A204.1 (cell line): ENCODE results near the gene KIF26B.
"Not testable (repeated sequence)": the region's sequence is repeated elsewhere in the genome, so short reads cannot be mapped to it uniquely, and the experiment has no call there.

Experiments
- FAIRE-seq: peaks from 2 replicates; lab custom pipeline; 2012; peaks lifted over from hg19 to GRCh38; lab: Jason Lieb, UNC

KIF26B gene

GRCh38 chr1:245686006-245686405 lies 531.2 kb downstream of the KIF26B start:
- FAIRE-seq, result no peak

- FAIRE-seq, result no peak
These were observed 531.8 kb downstream of the KIF26B start for GRCh38 chr1:245686446-245687030.

GRCh38 chr1:245687152-245687635 lies 532.4 kb downstream of the KIF26B start:
- no peak for FAIRE-seq

GRCh38 chr1:245687636-245688535 lies 533.1 kb downstream of the KIF26B start:
- FAIRE-seq, result no peak

GRCh38 chr1:245688536-245689453 lies 534.0 kb downstream of the KIF26B start:
- FAIRE-seq, result no peak

DNA sequence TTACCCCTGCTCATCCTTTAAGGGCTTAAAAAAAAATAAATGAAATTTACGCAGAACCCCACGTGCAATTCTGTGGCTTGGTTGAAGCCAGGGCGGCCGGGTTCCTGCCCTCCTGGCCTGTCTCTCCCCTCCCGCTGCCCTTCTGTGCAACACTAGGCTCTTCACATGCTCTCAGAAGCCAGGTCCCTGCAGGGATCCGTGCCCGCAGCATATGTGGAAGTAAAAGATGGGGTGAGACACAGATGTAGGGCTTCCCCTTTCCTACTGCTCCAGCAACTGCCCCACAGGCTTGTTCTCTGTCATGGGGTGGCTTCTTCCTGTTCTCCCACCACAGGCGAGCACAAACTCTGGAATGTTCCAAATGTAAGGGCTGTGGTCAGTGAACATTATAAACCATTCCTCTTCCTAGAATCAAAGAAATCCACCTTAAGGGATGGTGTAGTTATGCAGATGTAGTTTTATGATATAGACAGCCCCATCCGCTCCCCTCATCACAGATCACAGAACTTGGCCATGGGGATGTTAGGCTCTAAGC lies 535.4 kb downstream of the KIF26B start:
- no peak for FAIRE-seq

DNA sequence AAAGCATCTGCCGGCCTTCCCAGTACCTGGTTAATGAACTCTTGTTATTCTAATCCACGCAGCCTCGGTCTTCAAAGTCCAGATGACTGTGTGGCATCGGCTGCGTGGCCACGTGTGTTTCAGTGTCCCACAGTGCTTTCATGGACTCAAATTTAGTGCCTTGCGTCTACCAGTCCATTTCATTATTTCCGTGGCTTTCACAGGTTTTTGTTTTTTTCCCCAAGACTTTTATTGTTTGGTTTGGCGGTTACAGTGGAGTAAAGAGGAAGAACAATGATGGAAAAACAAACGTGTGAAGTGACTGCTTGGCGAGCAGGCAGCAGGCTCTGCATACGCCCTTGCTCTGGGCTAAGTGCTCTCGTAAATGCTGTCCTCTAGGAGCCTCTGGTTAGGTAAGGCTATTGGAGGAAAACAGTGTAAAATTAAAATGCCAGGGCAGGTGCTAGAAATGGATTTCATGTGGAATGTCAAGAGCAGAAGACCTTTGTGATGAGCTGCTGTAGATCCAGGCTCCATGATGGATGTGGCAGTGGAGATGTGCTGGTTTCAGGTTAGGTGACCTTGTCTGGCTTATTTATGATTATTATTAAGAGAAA lies 536.3 kb downstream of the KIF26B start:
- FAIRE-seq, result no peak

- FAIRE-seq, result no peak
These were observed 537.1 kb downstream of the KIF26B start for GRCh38 chr1:245691897-245692296.

DNA sequence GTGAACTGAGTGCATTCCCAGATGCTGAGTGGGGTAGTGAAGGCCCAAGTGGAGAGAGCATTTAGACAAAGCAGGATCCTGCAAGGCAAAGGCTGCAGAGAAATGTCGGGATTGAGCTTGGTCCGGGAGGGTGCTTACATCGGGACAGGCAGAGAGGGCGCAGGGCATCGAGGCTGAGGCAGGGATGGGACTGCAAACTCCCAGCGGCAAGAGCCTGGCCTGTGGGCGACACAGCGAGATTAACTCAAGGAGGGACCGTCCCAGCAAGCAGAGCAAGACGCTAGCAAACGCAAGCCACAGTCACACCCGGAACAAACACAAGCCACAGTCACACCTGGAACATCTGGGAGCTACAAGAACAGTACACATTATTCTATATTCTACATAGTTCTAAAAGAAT lies 537.5 kb downstream of the KIF26B start:
- FAIRE-seq, result no peak

DNA sequence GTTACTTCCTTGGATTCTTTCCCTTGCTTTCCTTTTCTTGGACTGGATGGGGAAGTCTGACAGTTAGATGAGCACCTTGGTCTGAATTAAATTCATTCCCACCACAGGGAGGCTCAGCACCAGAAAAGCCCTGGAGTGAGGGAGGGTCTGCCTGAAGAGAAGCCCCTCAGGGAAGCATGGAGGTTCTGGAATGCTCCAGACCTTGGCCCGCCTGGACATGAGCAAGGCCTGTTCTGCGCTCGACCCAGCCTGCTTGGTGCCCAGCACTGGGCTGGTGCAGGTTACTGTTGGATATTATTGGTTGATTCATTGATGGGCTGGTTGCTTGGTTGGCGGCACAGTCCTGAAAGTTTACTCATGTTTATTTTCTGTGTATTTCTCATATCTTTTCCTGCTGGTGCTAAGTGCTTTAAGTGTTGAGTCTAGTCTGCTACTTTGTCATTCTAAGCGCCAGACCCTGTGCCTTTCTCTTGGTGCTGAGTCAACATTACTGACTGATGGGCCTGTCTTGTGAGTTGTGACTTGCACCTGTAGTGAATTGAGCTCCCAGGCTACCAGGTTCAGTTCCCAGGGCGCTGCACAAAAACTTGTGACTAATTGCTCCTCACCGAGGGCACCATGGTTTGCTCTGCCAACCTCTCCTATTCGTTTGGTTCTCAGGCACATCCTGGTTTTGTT lies 538.5 kb downstream of the KIF26B start:
- FAIRE-seq, result no peak

DNA sequence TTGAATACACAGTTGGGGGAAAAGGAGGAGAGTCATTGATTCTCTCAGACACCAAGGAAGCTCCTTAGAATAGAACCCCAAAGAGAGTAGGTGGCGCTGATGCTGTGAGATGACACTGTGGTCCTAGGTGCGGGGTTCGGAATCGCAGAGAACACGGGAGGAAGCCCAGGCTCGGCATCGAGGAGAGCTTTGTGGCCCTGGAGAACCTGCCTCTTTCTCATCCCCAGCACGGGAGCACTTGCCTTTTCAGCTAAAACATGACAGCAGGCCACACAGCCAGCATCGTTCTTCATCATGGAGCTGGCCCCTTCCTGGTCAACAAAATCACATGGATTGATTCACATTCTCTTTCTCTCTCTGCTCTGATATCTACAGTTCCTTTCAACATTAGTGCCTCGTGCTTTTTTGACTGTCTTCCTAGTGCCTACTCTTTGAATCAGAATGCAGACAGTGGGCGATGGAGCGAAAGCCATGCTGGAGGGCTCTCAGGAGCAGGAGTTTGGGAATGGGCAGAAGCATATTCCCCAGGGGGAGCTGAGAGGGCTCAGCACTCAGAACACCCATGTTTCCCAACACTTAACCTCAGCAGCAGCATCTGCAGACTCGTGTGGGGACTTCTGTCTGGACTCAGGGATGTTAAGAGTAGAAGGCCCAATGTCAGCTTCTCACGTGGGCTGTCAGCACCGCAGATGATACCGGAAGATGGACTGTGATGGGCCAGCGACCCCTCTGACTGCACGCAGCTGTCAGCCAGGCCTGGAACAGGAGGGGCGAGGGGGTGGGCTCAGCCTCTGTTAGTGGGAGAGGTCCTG lies 539.4 kb downstream of the KIF26B start:
- no peak for FAIRE-seq

- no peak for FAIRE-seq
These were observed 540.0 kb downstream of the KIF26B start for GRCh38 chr1:245694753-245695195.

GRCh38 chr1:245695211-245695610 lies 540.4 kb downstream of the KIF26B start:
- no peak for FAIRE-seq

- FAIRE-seq, result not testable (repeated sequence)
These were observed 540.9 kb downstream of the KIF26B start for GRCh38 chr1:245695701-245696100.

DNA sequence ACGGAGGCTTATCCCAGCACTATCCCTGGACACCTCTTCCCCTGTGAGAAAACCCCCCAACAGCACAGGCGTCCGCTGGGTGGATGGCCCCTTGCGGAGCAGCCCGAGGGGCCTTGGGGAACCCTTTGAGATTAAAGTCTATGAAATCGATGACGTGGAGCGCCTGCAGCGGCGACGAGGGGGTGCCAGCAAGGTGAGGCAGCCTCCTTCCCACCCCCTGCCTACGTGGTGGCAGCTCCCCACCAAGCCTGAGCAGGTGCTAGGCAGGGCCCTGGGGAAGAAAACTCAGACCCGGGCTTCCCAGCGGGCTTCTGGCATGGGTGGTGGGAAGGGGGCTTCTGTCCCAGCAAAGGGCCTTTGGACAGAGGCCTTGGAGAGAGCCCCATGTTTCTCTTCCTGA lies 543.3 kb downstream of the KIF26B start:
- no peak for FAIRE-seq

GRCh38 chr1:245698860-245699259 lies 544.1 kb downstream of the KIF26B start:
- no peak for FAIRE-seq

- no peak for FAIRE-seq
These were observed 545.8 kb downstream of the KIF26B start for GRCh38 chr1:245700631-245701030.

DNA sequence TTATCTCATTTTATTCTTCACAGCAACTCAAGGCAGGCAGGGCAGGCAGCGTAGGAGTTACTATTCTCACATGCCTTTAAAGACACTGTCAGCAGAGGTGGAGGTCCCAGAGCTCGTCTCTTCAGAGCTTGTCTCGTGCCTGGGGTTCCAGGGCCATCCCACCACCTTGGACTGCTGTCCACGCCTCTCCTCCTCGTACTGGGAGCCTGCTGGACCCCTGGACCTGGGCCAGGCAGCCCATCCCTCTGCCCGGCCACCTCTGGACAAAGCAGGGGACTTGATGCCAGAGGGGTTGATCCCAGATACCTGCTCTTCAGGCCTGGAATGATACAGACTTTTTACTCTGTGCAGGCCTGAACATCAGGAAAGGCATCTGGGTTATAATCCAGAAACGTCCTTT lies 546.8 kb downstream of the KIF26B start:
- FAIRE-seq, result no peak

DNA sequence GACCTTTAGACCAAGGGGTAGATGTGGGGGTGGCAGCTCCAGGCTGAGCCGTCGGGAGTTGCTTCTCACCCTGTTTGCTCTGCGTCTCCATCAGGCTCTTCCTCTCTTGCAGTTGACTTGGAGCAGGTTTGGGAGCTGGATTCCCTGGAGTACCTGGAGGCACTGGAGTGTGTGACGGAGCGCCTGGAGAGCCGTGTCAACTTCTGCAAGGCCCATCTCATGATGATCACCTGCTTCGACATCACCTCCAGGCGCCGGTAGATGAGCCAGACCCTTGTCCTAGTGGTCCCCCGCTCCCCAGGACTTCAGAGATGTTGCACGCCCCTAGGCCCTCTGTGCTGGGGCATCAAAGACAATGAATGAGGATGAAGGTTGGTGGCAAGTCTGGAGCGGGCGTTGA lies 547.6 kb downstream of the KIF26B start:
- no peak for FAIRE-seq

DNA sequence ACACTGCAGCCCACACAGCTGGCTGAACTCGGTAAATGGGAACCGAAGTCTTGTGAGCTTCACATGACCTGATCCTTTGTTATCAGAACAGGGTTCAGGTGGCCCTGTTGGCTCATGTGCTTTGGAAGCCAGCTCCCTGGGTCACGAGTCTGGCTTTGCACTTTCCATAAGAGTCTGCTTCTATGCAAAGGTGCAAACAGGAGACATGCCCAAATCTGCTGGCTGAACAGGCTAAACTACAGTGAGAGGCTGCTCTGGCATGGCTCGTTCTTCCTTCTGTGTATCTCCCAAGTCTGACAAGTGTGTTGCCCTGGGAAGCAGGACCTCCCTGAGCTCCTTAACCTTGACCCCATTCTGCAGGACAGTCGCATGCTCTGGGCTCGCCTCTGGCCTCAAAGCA lies 549.6 kb downstream of the KIF26B start:
- no peak for FAIRE-seq
